ENCODE results near the gene RXFP4. TPM values are rescaled to one million over a fixed set of nuclear protein-coding genes. Genes with fewer than 3 reads are reported as not detected.

Gene RXFP4
- total RNA-seq = 0.07 TPM in 1 of 2 replicates, not detected in the other

DNA sequence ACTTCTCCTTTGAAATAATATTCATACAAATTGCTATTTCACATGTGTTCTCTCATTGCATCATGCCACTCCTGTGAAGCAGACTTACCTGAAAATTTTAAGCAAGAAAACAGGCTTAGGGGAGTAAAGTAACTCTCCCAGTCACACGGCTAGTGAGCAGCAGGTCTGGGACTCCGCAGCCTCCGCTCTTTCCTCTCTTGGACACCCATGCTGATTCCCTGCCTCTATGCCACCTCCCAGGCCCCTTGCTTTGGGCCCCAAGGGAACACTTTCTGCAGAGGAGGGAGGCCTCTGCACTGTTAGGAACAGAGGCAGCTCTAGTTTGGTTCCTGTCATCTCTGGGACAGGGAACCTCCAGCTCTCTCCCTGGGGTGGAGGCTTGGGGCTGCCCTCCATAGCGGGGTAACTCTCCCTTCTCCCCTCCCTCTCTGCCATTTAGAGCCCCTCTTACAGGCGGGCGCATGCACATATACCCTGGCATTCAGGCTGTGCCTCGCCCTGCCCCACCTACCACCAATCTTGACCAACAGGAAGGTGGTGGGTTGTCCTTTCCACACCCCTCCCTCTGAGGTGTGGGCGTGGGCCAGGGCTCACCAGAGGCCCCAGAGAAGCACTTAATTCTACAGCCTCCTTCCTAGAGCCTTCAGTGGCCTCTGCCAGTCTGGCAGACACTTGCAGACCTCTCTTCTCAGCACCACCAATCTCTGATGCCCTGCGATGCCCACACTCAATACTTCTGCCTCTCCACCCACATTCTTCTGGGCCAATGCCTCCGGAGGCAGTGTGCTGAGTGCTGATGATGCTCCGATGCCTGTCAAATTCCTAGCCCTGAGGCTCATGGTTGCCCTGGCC, at the start of gene RXFP4:
Gene RXFP4, plus strand, starts transcription at position 646 of the 852 bp plus-strand sequence. Its CDS starts 72 bp downstream, at position 718.

GRCh38 chr1:155911156-155912055, 30.0 kb upstream of the RXFP4 start, which contains the start of gene RIT1:
Gene RIT1 (minus strand): TSS chr1:155911349. CDS start chr1:155910761, 588 bp downstream.

DNA sequence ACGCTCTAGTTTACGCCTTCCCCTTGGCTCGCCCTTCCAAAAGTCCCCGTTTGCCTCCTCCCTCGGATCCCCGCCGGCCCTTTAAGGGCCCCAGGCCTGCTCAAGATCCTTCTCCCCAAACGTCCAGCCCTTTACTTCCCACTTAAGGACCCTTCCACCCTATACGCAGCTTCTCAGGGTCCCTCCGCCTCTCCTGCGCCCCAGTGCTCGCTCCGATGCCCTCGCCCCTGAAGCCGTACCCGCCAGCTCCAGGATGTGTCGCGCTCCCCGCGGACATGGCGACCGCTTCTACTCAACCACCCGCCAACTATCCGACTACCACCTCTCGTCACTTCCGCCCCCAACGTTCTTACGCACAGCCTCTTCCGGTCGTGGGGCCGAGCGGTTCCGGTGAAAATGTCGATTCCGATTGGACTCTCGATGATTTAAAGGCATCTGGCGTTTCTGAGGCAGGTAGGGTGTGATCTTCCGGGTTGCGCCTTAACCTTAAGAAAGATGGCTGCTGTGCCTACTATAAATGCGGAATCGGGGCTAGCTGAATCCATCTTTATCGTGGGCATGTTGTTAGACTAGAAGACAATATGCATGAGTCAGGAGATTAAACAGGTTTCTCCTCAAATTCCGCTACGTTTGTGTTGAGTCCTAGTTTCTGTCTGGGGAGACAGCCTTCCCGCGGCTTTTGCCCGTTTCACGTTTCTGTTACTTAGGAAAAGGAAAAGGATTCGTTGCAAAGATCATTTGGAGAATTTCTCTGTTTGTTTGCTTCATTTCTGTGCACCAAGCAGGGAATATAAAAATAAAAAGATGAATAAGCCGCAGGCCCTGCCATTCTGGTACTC, 7.1 kb upstream of the RXFP4 start, which contains the start of gene KHDC4:
Gene KHDC4, minus strand, starts transcription at position 317 of the 839 bp plus-strand sequence. Its CDS starts 40 bp downstream, at position 277.

GRCh38 chr1:155978325-155978972, 37.0 kb downstream of the RXFP4 start, which contains the start of gene ARHGEF2:
Gene ARHGEF2 (minus strand): TSS chr1:155978547. CDS start chr1:155978427, 120 bp downstream.

Other genes with a start within 250 kb of the RXFP4 start
- 31.5 and 34.3 TPM in 2 replicates for gene GON4L, start 84.4 kb upstream of the RXFP4 start, total RNA-seq
- 82.2 and 88.3 TPM in 2 replicates for gene SYT11, start 82.1 kb upstream of the RXFP4 start, total RNA-seq
- 33.6 and 39.7 TPM in 2 replicates for gene RIT1, start 30.3 kb upstream of the RXFP4 start, total RNA-seq
- gene KHDC4, start 7.2 kb upstream of the RXFP4 start, total RNA-seq = 20.3 and 25.9 TPM in 2 replicates
- gene ARHGEF2, start 36.9 kb downstream of the RXFP4 start, total RNA-seq = 136 and 173 TPM in 2 replicates
- 250 and 314 TPM in 2 replicates for gene SSR2, start 79.3 kb downstream of the RXFP4 start, total RNA-seq
- 15.6 and 21.3 TPM in 2 replicates for gene UBQLN4, start 112.2 kb downstream of the RXFP4 start, total RNA-seq
- 47.6 and 56.5 TPM in 2 replicates for gene LAMTOR2, start 113.1 kb downstream of the RXFP4 start, total RNA-seq
- not detected in 2 replicates for gene RAB25, start 119.5 kb downstream of the RXFP4 start, total RNA-seq
- 1.2 and 4.1 TPM in 2 replicates for gene MEX3A, start 140.8 kb downstream of the RXFP4 start, total RNA-seq
- 1,049 and 1,502 TPM in 2 replicates for gene LMNA, start 173.1 kb downstream of the RXFP4 start, total RNA-seq
- gene SEMA4A, start 211.9 kb downstream of the RXFP4 start, total RNA-seq = 1.6 and 2.7 TPM in 2 replicates